Measurements from ENCODE around the gene GTF2H4. TPM values are rescaled to one million over a fixed set of nuclear protein-coding genes. Genes with fewer than 3 reads are reported as not detected.
A peak's percentile ranks its signal among the peaks of the same experiment; 100 is the strongest.

Gene GTF2H4
- polyA plus RNA-seq, 4 donors: 30.2 to 51.2 (median 44.1) TPM

DNA sequence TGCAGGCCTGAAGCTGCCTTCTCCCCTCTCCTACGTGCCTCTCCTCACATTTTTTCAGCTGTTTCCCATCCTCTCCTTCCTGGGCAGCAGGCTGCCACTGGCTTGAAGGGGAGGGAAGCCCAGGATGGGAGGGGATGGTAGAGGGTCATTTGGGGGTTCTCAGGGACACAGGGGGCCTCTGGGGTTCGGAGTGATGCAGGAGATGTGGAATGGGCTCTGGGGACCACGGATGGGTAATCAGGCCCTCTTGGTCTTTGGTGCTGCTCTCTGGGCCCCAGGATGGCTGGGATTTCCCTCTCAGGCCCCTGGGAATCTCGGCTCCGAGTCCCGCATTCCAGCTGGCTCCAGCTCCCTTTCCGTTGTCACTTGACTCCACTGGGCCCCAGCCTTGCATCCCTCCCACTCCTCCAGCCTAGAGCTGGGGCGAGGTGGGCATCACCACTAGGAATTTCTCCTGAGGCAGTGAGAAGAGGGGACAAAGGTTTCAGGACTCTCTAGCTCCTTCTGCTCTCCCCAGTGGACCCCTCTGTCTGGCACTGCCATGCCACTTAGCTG, 25.7 kb upstream of the GTF2H4 start:
- no peak for DNase-seq (ENCODE audit: low read depth in 4 of 4, low spot score in 3 of 4)

DNA sequence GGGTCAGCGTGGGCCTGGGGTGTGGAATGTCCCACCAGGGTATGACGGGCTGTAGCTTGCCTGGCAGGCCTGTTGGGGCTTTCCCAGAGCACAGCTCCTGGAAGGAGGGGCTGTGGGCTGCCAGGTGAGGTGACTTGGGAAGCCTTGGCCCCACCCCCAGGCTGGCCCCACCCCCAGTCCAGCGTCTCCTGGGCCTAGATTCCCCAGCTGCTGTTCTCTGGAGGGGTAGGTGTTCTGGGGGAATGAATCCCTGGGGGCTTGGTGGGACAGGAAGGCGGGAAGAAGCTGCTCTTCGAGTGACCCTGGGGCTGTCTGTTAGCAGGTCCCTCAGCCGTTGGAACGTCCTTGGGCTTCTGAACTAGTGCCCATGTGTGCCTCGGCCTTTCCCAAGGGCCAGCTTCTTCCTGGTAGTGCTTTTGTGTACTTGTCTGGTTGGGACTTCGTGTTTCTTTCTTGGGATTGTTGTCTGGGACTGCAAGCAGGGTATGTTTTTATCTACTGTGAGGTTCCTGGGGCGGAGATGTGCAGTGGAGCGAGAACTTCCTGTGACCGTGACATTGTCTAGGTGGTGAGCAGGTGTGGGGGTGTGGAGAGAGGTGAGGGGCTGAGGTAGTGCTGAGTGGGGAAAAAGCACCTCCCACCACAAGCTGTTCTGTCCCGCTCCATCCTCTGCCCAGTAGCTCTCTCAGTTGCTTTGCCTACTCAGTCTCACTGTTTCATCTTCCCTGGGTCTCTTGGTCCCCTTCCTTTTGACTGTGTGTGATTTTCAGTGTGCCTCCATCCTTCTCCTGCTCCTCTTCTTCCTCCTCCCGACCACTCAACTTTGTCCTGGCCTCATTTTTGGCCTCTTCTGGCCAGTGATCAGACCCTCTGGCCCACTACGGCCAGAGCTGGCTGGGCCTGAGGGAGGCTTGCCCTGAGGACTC, 25.0 kb upstream of the GTF2H4 start:
- peak in 1 of 4 donors; percentile 48 for DNase-seq (ENCODE audit: low read depth in 4 of 4, low spot score in 3 of 4)

DNA sequence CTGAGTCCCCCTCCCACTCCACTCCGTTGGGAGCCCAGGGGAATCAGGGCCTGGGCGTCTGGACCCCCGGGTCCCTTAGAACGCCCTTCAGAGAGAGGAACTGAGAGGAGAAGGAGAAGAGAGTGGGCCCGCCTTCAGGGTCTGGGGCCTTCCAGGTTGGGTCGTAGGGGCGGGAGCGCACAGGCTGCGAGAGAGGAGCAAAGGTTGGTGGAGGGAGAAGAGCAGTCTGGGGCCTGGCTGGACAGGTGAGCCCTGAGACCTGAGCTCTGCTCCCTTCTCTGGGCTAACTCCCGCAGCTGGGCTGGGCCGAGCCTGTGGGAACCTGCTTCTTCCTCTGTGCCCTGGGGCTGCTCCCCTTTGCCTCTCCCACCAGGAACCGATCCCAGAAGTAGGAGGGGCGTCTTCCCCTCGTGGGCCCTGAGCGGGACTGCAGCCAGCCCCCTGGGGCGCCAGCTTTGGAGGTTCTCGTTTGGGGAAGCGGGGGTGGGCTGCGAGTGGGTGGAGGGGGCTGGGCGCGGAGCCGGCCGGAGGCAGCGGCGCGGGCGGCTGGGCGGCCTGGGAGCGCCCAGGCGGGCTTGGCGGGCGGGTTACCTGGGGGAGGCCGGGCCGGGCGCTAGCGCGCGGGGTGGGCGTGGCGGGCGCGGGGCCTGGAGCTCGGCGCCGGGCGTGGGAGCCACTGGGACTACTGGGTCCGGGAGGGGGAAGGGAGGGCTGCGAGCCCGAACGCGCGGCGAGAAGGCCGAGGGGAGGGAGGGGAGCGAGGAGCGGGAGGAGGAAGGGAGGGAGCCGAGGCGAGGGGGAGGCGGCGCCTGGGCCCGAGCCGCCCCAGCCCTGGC, 24.1 kb upstream of the GTF2H4 start, which contains the start of gene DDR1:
DDR1 (plus strand) TSS at position 835 of the 836 bp plus-strand sequence. CDS start 4,211 bp downstream, outside the sequence.
- no peak for DNase-seq (ENCODE audit: low read depth in 4 of 4, low spot score in 3 of 4)

DNA sequence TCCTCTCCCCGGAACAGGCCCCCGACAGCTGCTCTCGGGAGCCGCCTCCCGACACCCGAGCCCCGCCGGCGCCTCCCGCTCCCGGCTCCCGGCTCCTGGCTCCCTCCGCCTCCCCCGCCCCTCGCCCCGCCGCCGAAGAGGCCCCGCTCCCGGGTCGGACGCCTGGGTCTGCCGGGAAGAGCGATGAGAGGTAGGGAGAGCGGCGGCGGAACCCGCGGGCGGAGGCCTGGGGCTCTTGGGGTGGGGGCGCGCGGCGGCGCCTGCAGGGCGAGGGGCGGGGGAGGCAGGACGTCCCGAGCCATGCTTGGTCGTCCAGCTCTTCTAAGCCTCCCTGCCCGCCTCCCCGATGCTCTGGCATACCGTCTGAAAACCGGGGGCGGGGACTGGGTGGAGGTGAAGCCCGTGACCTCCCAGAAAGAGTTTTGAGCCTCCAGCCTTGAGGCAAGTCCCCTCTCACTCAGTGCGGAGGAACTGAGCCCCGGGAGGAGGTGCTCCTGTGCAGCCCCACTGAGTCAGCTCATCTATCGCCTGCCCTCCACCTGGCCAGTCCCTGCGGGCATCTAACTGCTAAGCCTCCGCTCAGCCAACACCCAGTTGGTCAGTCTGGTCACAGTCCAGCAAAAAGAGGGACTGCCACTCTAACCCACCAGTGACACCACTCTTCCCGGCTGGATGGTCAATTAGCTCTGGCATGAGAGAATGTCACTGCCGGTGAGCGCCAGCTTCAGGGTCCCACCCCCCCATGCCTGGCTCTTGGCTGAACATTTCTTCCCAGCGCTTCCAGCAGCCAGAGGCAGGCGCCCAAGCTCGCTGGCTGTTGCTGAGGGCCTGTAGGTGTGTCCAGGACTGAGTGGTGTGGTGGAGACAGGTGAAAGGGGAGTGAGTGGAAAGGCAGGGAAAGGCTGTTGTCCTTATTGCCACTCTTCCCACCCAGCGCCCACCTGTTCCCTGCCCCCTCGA, 23.2 kb upstream of the GTF2H4 start:
- no peak for DNase-seq (ENCODE audit: low read depth in 4 of 4, low spot score in 3 of 4)

DNA sequence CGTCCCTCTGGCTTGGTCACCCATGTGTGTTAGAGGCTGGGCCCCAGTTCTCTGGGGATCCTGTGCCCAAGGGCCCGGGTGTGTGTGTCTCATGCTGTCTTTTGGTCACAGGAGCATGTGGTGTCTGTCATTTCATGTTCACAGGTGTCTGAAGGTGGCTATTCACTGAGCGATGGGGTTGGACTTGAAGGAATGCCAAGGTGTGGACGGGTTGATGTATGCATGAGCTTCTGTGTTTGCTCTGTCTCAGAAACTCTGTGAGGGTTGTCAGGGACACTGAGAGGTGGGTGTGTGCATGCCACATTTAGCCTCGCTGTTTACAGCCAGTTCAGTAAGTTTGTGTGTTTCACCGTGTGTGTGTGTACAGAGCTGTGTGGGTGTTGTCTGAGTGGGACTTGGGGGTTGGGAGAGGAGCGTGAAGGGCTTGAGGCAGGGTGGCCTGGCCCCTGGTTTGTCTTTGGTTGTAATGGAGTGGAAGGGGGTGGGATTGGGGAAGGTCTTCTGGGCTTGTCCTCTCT, 22.5 kb upstream of the GTF2H4 start:
- DNase-seq (ENCODE audit: low read depth in 4 of 4, low spot score in 3 of 4): no peak

DNA sequence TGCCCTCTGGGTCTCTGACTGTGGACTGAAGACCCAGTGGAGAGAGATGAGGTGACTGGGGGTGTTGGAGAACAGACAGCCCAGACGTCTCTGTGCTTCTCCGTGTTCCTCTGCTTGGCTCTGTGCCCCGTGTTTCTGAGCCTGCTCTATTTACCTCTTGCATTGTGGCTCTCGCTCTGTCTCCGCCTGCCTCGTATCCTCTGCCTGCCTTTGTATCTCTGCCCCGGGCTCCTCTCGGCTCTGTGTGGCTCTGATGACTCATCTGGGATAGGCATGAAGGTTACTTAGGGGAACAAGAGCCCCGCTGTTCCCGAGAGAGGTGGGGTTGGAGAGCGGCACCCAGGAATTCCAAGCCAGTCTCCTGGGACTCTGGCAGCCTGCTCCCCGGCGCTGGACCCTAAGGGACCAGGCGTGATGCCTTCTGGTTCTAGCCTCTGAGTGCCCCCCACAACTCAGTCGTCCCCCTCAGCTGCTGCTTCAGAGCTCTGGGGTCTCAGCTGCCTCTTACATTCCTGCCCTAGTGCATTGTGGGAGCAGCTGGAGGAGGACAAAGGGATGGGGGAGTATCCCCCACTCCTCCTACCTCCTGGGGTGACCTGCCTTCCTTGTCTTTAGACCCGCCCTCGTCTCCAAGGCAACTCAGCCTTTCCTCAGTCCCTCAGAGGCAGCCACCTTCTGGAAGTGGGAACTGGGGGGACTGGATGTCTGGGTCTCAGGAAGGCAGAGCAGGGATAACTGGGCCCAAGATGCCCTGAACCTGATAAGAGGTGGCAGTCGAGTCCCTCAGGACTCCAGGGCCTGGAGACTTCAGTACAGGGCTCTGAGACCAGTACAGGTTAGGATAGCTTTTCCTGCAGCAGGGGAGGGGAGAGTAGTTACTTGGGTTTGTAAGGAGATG, 21.8 kb upstream of the GTF2H4 start:
- peak in 1 of 4 donors; percentile 63 for DNase-seq (ENCODE audit: low read depth in 4 of 4, low spot score in 3 of 4)

DNA sequence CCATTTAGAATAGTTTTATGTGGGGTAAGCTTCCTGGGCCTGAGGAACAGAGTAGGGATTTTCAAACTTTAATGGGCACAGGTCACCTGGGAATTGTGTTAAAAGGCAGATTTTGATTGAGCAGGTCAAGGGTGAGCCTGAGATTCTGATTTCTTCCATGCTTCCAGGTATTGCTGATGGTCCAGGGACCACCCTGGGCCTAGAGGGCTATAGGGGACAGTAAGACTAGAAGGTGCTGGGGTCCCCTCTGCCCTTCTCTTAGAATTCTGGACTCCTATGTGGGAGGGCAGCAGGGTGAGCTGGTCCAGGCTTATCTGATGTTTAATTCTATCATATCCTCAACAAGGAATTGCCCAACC, 21.1 kb upstream of the GTF2H4 start:
- DNase-seq (ENCODE audit: low read depth in 4 of 4, low spot score in 3 of 4): no peak

DNA sequence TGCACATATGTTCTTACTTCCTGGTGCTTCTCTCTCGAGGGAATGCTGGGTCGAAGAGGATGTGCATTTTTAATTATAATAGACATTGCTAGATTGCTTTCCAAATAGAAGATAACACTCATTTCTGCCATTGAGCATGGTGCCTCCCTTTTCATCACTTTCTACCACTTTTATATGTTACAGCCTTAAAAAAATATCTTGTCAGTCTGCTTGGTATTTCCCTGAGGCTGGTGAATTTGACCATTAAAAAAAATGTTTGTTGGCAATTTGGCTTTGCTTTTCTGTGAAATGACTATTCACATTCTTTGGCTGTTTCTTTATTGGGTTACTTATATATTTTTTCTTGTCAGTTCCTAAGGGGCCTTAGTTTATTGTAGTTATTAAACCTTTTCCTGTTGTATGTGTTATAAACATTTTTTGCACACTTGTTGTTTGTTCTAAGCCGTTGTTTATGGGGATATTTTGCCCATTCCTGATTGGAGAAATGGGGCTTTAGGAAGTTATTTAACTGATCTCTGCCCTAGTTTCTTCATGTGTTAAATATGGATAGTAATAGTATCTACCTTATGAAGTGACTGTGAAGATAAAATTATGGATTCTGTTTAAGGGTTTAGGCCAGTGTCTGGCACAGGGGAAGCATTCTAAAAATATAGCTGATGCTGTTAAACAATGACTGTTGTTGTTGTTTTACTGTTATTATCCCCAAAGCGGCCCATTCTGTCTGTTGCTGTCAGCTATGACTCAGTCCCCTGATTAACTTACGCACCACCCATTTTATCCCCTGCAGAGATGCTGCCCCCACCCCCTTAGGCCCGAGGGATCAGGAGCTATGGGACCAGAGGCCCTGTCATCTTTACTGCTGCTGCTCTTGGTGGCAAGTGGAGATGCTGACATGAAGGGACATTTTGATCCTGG, 19.8 kb upstream of the GTF2H4 start:
- no peak for DNase-seq (ENCODE audit: low read depth in 4 of 4, low spot score in 3 of 4)

DNA sequence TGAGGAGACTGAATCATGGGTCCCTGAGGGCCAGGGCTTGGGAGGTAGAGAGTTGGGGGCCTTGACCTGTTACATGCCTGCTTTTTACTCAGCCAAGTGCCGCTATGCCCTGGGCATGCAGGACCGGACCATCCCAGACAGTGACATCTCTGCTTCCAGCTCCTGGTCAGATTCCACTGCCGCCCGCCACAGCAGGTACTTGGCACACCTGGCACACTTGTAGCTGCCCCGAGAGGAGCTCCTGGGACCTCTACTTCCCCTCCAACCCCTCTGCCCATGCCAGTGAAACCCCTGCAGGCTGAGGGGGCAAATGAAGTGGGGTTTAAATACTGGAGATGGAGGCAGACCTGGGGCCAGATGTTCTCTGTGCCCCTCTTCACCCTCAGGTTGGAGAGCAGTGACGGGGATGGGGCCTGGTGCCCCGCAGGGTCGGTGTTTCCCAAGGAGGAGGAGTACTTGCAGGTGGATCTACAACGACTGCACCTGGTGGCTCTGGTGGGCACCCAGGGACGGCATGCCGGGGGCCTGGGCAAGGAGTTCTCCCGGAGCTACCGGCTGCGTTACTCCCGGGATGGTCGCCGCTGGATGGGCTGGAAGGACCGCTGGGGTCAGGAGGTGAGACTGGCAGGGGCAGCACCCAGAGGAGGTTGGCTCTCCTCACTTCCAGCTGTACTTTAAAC, 19.1 kb upstream of the GTF2H4 start:
- DNase-seq (ENCODE audit: low read depth in 4 of 4, low spot score in 3 of 4): no peak

DNA sequence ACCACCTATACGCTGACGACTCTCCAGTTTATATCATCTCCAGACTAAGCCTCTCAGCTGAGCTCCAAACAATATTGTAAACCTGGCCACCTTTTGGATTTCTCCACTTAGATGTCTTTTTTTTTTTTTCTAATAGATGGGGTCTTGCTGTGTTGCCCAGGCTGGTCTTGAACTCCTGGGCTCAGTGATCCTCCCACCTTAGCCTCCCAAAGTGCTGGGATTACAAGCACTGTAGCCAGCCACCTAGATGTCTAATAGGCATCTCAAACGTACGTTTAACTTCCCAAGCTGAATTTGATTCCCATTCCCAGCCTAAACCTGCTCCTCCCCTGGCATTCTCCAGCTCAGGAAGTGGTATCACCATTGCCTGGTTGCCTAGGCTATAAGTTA, 18.5 kb upstream of the GTF2H4 start:
- DNase-seq (ENCODE audit: low read depth in 4 of 4, low spot score in 3 of 4): no peak

DNA sequence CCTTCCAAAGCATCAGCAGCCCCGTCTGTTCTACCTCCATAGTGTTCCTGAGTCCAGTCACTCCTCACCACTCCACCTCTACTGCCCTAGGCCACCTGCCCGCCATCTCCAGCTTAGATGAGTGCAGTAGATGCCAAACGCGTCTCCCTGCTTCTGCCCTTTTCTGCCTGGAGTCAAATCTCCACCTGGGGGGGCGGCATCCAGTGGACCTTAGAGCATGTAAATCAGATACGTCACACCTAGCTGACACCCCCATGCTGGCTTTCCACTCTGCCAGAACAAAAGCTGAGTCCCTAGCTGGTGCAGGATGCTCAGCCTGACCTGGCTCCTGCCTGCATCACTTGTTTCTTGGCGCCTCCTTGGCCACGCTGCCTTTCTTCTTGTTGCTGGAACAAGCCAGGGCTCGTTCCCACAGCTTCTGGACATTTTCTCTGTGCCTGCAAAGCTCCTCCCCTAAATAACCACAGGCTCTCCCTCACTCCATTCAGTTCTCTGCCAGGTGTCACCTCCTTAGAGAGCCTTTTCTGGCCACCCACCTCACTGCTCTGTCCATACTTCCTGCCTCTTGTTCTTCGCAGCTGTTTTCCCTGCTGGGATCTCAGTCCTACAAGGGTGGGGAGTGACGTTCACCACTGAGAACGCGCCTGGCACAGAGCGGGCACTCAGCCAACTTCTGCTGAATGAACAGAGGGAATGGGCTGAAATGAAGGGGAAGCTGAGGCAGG, 17.9 kb upstream of the GTF2H4 start:
- no peak for DNase-seq (ENCODE audit: low read depth in 4 of 4, low spot score in 3 of 4)

DNA sequence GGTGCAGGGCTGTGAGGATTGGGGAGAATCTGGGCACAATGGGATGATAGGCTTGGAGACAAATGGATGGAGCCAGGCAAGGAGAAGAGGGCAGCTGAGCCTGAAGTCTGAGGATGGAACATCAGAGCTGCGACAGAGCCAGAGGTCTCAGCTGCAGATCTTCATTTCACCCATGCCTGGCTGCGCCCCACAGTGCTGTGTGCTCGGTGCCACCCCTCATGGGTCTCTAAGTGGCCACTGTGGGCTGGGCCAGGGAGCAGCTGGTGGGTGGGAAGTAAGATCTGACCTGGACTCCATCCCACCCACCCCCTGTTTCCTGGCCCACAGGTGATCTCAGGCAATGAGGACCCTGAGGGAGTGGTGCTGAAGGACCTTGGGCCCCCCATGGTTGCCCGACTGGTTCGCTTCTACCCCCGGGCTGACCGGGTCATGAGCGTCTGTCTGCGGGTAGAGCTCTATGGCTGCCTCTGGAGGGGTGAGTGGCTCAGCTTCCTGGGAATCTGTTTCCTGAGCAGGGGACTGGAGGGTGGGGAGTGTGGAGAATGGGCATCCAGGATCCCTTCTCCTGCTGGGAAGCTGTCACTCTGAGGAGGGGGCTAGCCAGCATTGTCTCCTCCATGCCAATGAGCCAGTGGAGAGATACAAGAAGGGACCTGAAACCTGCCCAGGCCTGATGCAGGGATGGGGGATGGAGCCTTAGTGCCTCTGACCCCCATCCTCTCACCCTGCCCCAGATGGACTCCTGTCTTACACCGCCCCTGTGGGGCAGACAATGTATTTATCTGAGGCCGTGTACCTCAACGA, 17.2 kb upstream of the GTF2H4 start:
- DNase-seq (ENCODE audit: low read depth in 4 of 4, low spot score in 3 of 4): no peak

DNA sequence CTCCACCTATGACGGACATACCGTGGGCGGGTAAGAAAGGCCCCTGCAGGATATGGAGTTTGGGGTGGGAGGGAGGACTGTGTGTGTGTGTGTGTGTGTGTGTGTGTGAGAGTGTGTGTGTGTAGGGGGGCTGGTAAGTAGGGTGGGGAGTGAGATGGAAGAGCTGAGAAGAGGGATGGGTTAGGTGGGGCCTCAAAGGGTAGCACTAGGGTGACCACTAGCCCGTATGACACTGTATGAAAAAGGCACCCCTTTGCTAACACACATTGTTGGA, 16.6 kb upstream of the GTF2H4 start:
- DNase-seq (ENCODE audit: low read depth in 4 of 4, low spot score in 3 of 4): no peak

DNA sequence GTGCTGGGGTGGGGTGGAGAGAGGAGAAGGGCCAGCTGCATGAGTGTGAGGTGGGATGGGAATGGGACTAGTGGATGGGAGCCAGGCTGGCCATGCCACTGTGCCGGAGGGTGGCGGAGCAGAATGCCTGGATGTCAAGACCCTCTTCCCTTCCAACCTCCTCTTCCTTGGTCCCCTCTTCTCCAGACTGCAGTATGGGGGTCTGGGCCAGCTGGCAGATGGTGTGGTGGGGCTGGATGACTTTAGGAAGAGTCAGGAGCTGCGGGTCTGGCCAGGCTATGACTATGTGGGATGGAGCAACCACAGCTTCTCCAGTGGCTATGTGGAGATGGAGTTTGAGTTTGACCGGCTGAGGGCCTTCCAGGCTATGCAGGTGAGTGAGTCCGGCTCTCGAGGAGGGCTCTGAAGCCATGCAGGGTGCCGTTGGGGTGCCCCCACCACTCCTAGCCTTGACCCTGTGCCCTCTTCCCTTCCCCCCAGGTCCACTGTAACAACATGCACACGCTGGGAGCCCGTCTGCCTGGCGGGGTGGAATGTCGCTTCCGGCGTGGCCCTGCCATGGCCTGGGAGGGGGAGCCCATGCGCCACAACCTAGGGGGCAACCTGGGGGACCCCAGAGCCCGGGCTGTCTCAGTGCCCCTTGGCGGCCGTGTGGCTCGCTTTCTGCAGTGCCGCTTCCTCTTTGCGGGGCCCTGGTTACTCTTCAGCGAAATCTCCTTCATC, 16.0 kb upstream of the GTF2H4 start:
- no peak for DNase-seq (ENCODE audit: low read depth in 4 of 4, low spot score in 3 of 4)

DNA sequence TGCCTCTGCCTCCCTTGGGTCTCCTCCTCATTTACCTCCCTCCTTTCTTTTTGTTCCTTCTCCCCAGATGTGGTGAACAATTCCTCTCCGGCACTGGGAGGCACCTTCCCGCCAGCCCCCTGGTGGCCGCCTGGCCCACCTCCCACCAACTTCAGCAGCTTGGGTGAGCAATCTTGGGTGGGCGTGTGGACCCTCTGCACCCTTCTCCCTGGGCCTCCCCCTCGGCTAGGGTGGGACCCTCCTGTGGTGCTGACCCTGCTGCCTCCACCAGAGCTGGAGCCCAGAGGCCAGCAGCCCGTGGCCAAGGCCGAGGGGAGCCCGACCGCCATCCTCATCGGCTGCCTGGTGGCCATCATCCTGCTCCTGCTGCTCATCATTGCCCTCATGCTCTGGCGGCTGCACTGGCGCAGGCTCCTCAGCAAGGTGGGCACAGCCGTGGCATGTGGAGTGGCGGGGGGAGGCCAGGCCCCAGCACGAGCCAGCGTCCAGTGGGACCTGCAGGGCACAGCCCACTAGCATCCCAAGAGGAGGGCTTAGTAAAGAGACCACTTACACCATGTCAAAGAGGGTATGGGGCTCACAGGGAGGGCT, 14.9 kb upstream of the GTF2H4 start:
- DNase-seq (ENCODE audit: low read depth in 4 of 4, low spot score in 3 of 4): no peak

Data from left renal pelvis (tissue), 4 donors.